ENCODE results near the gene PTPRC. TPM values are rescaled to one million over a fixed set of nuclear protein-coding genes. Genes with fewer than 3 reads are reported as not detected.

The PTPRC gene
- total and polyA plus RNA-seq, 2 donors (not counting 1 experiment from before 2014, with no cell fraction given) = under 0.01 to 0.11 TPM

- H3K79me2 ChIP-seq (ENCODE audit: control insufficient read depth, insufficient read depth, low read length) = no peaks in the 10 kb centered on the region
- TF ChIP-seq EZH2 (IDR thresholded peaks at IDR 0.05; ENCODE audit: low read length, missing control alignments) (no peak), CTCF (conservative IDR thresholded peaks at IDR 0.05 in 1 of 2, IDR thresholded peaks at IDR 0.05 in 1 of 2; ENCODE audit: low read depth in 1 of 2, low read length in 2 of 2) (peak in 1 of 2 donors; percentile 11)
- H3K4me1 ChIP-seq (ENCODE audit: control insufficient read depth, extremely low read depth, insufficient read depth, low read length) = no peaks in the 10 kb centered on the region
- H4K20me1 ChIP-seq (ENCODE audit: control insufficient read depth, extremely low read depth, insufficient read depth, low read length) = no peaks in the 10 kb centered on the region
- no peak overlapping the region for H3K4me3 ChIP-seq (replicated peaks in 1 of 4; ENCODE audit: control extremely low read depth in 1 of 4, insufficient read depth in 1 of 4, low read depth in 3 of 4, low read length in 4 of 4)
- no peak overlapping the region for H3K4me2 ChIP-seq (ENCODE audit: extremely low read depth, insufficient read depth, low read length)
- H3K9me3 ChIP-seq (ENCODE audit: control insufficient read depth, insufficient read depth, low read depth, low read length) = no peaks in the 10 kb centered on the region
- H3K27ac ChIP-seq (ENCODE audit: insufficient read depth, low read length) = no peak overlapping the region
- no peak overlapping the region for H2AFZ ChIP-seq (ENCODE audit: low read length)
- H3K36me3 ChIP-seq (ENCODE audit: control insufficient read depth, insufficient read depth, low read length) = no peaks in the 10 kb centered on the region
- no peaks in the 10 kb centered on the region for H3K27me3 ChIP-seq (ENCODE audit: control insufficient read depth, insufficient read depth, low read length)
- DNase-seq (ENCODE audit: low read depth in 2 of 2) = peak in 1 of 2 donors; percentile 64
- H3K9ac ChIP-seq (ENCODE audit: insufficient read depth, low read length) = no peak overlapping the region
These were observed 117.6 kb downstream of the PTPRC start for GRCh38 chr1:198756470-198756869.

GRCh38 chr1:198761859-198762616, 123.2 kb downstream of the PTPRC start:
- H3K4me3 ChIP-seq (replicated peaks in 1 of 4; ENCODE audit: control extremely low read depth in 1 of 4, insufficient read depth in 1 of 4, low read depth in 3 of 4, low read length in 4 of 4) = no peak overlapping the region
- no peak overlapping the region for H3K9ac ChIP-seq (ENCODE audit: insufficient read depth, low read length)
- no peaks in the 10 kb centered on the region for H3K36me3 ChIP-seq (ENCODE audit: control insufficient read depth, insufficient read depth, low read length)
- H3K79me2 ChIP-seq (ENCODE audit: control insufficient read depth, insufficient read depth, low read length) = no peaks in the 10 kb centered on the region
- H3K4me2 ChIP-seq (ENCODE audit: extremely low read depth, insufficient read depth, low read length) = no peak overlapping the region
- no peak for DNase-seq (ENCODE audit: low read depth in 2 of 2)
- H2AFZ ChIP-seq (ENCODE audit: low read length) = no peak overlapping the region
- H3K27me3 ChIP-seq (ENCODE audit: control insufficient read depth, insufficient read depth, low read length) = no peaks in the 10 kb centered on the region
- no peaks in the 10 kb centered on the region for H3K9me3 ChIP-seq (ENCODE audit: control insufficient read depth, insufficient read depth, low read depth, low read length)
- no peaks in the 10 kb centered on the region for H4K20me1 ChIP-seq (ENCODE audit: control insufficient read depth, extremely low read depth, insufficient read depth, low read length)
- no peak overlapping the region for H3K27ac ChIP-seq (ENCODE audit: insufficient read depth, low read length)
- TF ChIP-seq CTCF (conservative IDR thresholded peaks at IDR 0.05 in 1 of 2, IDR thresholded peaks at IDR 0.05 in 1 of 2; ENCODE audit: low read depth in 1 of 2, low read length in 2 of 2) (no peak), EZH2 (IDR thresholded peaks at IDR 0.05; ENCODE audit: low read length, missing control alignments) (no peak)
- H3K4me1 ChIP-seq (ENCODE audit: control insufficient read depth, extremely low read depth, insufficient read depth, low read length) = no peaks in the 10 kb centered on the region

- Histone ChIP-seq H3K4me3 (replicated peaks in 1 of 4; ENCODE audit: control extremely low read depth in 1 of 4, insufficient read depth in 1 of 4, low read depth in 3 of 4, low read length in 4 of 4) (no peak overlapping the region), H3K27me3 (ENCODE audit: control insufficient read depth, insufficient read depth, low read length) (no peaks in the 10 kb centered on the region), H3K9me3 (ENCODE audit: control insufficient read depth, insufficient read depth, low read depth, low read length) (no peaks in the 10 kb centered on the region), H3K36me3 (ENCODE audit: control insufficient read depth, insufficient read depth, low read length) (no peaks in the 10 kb centered on the region), H4K20me1 (ENCODE audit: control insufficient read depth, extremely low read depth, insufficient read depth, low read length) (no peaks in the 10 kb centered on the region), H2AFZ (ENCODE audit: low read length) (no peak overlapping the region), H3K27ac (ENCODE audit: insufficient read depth, low read length) (no peak overlapping the region), H3K9ac (ENCODE audit: insufficient read depth, low read length) (no peak overlapping the region), H3K4me2 (ENCODE audit: extremely low read depth, insufficient read depth, low read length) (no peak overlapping the region), H3K79me2 (ENCODE audit: control insufficient read depth, insufficient read depth, low read length) (no peaks in the 10 kb centered on the region), H3K4me1 (ENCODE audit: control insufficient read depth, extremely low read depth, insufficient read depth, low read length) (no peaks in the 10 kb centered on the region)
- DNase-seq (ENCODE audit: low read depth in 2 of 2) = peak; percentile 16 to 32
- no peak for TF ChIP-seq EZH2 (IDR thresholded peaks at IDR 0.05; ENCODE audit: low read length, missing control alignments)
- no peak for TF ChIP-seq CTCF (conservative IDR thresholded peaks at IDR 0.05 in 1 of 2, IDR thresholded peaks at IDR 0.05 in 1 of 2; ENCODE audit: low read depth in 1 of 2, low read length in 2 of 2)
These were observed 124.5 kb downstream of the PTPRC start for GRCh38 chr1:198763298-198763714.
